HG03575 (cell line): ENCODE measurements around the gene GRHL3.
"Not testable (repeated sequence)": the region's sequence is repeated elsewhere in the genome, so short reads cannot be mapped to it uniquely, and the experiment has no call there.

Experiments used
- ATAC-seq: cut with Tn5 transposase; IDR thresholded peaks from one replicate; pipeline ENCODE4 v1.9.1; 2021; ENCODE audit not compliant: unreplicated experiment, insufficient number of reproducible peaks, low FRiP score; ENCODE audit errors: extremely low read depth

GRHL3 gene

GRCh38 chr1:24319312-24319863 is at the start of gene GRHL3:
Gene GRHL3, plus strand, starts transcription at chr1:24319357. Its CDS starts 195 bp downstream, at chr1:24319552.
- no peak for ATAC-seq

GRCh38 chr1:24274203-24275103 is 44.7 kb upstream of the GRHL3 start:
- not testable (repeated sequence) for ATAC-seq

GRCh38 chr1:24275104-24275410 is 44.1 kb upstream of the GRHL3 start:
- no peak for ATAC-seq

GRCh38 chr1:24275510-24275909 is 43.6 kb upstream of the GRHL3 start:
- ATAC-seq, result no peak

- ATAC-seq, result no peak
Measured at GRCh38 chr1:24276791-24277190, 42.4 kb upstream of the GRHL3 start.

DNA sequence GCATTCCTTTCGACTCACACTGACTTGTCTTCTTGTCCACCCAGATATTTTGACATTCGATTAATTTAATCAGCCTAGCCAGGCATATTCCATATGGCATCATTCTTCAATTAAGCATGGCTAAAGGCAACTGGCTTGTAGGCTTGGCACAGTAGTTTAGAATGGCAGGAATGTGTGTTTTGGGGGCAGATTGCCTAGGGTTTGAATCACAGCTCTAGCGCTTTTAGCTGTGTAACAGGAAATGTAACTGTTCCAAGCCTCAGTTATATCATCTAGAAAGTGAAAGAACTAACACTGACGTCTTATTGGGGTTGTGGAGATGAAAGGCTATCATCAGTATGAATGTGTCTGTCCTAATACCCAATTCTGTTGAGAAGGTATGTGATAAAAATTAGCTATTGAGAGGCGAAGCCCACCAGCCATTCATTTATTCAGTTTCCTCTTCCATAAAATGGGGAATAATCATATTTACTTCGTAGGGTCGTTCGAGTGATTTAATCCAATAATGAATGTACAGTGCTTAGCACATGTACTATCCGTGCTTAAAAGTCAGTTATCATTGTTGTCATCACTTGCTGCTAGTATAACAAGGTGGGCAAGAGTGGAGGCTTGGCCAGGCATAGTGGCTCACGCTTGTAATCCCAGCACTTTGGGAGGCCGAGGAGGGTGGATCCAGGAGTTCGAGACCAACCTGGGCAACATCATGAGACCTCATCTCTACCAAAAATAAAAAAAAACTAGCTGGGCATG is 41.6 kb upstream of the GRHL3 start:
- ATAC-seq, result no peak

DNA sequence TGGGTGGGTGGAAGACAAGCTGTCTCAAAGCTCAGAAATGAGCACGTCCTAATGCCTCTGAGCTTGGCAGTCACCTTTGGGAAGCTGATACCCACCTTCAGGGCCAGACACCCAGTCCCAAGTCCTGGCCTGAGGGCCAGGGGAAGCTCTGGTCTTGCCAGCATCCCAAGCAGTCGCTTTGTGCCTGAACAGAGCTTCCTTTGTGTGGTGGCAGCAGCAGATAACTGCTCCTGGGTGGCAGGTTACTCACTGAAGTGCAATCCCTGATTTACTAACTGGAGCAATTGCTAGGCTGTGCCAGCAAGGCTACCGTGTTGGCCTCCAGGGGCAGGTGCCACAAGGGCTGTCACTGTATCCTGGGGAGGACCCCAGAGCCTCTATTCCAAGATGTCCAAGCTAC is 40.4 kb upstream of the GRHL3 start:
- no peak for ATAC-seq

DNA sequence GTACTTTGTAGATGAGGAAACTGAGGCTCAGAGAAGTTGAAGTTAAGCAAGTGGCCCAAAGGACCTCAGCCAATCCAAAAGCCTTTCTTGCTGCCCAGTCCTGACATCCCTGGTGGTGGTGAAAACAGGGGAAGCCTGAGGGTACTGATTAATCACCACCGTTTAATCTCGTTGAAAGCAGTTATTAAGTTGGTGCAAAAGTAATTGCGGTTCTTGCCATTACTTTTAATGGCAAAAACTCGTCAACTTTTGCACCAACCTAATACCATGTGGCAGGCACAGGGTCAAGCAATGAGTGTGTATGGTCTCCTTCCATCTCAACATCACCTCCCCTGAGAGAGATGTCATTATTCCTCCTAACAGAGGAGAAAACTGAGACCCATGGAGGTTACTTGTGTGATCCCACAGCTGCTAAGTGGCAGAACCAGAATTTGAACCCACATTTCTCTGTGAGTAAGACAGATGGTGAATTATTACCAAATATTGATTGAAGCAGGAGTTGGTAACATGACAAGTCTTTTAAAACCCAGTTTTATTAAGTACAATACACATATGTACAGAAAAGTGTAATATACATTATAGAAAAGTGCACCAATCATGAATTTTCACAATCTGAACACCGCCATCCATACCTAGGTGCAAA is 39.4 kb upstream of the GRHL3 start:
- ATAC-seq, result no peak

DNA sequence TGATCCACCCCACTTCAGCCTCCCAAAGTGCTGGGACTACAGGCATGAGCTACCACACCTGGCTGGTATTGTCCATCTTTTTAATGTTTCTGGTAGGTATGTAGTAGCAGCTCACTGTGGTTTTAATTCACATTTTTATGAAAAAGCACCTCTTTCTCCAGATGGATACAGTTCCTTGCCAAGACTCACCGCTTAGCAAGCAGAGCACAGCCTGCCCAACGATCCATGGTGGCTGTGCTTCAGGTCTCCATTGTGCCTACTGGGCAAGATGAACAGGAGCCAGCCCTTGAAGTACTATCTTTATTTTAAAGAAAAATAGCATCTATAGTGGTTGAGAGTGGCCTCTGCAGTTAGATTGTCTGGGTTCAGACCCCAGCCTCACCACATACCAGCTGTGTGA is 37.6 kb upstream of the GRHL3 start:
- no peak for ATAC-seq

DNA sequence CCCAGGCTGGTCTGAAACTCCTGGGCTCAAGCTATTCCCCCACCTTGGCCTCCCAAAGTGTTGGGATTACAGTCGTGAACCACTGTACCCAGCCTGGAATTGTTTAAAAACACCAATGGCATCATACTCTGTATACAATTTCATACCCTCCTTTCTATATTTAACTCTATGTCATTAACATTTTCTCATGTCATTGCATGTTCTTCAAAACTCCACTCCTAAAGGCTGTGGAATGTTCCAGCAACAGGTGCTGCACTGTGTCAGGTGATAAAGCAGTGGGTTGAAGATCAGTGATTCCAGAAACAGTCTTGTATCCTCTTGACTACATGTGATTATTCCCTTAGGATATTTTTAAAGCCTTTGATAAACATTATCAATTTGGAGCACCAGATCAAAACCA is 36.7 kb upstream of the GRHL3 start:
- ATAC-seq, result no peak

DNA sequence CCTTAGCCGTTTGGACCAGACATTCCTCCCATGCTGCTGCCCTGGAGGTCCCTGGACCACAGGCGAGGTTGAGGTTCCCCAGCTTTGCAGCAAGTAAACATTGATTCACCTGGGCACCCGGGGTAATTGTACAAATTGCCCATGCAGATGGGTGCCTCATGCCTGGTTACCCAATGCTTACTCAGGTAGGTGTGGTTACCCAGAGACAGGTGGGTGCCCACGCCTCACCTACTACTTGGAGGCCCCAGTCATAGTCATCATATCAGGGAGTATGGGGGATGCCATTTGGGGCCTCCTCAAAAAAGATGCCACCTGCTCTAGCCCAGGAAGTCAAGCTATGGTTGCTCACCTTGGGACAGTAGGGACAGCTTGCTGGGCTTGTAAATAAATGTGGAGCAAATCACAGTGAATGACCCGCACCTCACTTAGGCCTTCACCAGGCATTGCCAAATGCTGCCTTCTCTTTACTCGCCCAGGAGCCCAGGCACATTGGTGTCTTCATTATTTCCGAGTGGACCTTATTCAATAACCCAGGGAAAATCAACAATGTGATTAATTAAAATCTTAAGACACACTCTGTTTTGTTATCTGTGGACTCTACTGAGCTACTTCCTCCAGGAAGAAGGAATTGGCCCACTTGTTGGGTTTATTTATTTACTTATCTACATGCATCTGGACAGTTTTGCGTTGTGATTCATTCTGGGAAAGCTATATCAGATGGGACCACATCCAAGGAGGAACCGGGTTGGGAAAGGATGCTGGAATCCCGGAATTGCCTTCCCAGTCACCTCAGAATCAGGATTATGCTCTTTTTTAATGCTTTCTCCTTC is 35.6 kb upstream of the GRHL3 start:
- ATAC-seq, result no peak

GRCh38 chr1:24284156-24284471 is 35.0 kb upstream of the GRHL3 start:
- ATAC-seq, result no peak

DNA sequence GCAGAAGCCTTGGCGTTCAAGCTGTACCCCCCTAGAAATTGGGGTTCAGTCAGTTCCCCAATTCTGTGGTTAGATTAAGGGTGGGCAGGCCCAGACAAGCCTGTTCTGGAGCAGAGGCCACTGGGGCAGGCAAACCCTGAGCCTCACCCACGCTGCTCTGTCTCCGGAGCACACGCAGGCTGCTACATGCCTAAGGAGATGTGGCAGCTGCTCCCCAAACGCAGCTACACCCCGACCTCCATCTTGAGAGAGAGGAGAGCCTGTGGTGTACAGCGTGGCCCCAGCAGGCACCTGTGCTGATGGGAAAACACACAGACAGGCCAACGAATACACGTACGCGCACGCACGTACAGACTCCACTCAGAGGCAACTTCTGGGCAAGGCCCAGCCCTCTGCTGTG is 33.9 kb upstream of the GRHL3 start:
- ATAC-seq, result no peak

GRCh38 chr1:24286246-24287010 is 32.7 kb upstream of the GRHL3 start:
- ATAC-seq, result no peak

DNA sequence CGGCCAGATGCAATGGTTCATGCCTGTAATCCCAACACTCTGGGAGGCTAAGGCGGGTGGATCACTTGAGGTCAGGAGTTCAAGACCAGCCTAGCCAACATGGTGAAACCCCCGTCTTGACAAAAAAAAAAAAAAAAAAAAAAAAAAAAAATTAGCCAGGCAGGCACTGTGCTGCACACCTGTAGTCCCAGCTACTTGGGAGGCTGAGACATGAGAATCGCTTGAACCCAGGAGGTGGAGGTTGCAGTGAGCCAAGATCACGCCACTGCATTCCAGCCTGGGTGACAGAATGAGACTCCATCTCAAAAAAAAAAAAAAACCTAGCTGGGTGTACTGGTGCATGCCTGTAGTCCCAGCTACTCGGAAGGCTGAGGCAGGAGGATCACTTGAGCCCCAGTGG is 31.4 kb upstream of the GRHL3 start:
- ATAC-seq, result not testable (repeated sequence)

- ATAC-seq, result no peak
Measured at GRCh38 chr1:24288479-24288878, 30.7 kb upstream of the GRHL3 start.

- no peak for ATAC-seq
Measured at GRCh38 chr1:24289937-24290595, 29.1 kb upstream of the GRHL3 start.

DNA sequence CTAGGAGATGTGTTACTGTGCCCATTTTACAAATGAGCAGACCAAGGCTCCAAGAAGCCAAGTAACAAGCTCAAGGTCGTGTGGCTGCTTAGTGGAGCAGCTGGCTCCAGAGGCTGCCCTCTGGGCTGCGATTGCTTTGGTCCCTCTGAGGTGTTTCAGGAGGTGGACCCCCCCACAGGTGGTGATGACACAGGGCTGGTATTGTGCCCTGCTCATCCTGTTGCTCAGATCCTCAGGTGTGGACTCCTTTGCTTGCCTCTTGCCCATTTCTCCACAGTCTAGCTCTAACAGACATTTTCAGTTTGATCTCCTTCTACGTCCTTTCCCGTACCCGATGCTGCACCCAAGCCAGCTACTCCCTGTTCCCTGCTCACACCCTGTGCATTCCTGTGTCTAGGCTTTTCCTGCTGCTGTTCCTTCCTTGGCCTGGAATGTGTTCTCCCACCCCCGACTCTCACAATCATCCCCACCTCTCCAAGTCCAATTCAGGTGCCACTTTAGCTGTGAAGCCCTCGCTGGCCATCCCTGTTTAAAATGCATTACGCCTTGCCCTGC is 28.1 kb upstream of the GRHL3 start:
- ATAC-seq, result no peak
